SKM-1 (cell line): ENCODE data around the gene CALML4.
"Not testable (repeated sequence)": the region's sequence is repeated elsewhere in the genome, so short reads cannot be mapped to it uniquely, and the experiment has no call there.

ENCODE experiments used
- DNase-seq: peaks from one replicate; lab custom pipeline; 2025; ENCODE audit not compliant: unreplicated experiment; lab: John Stamatoyannopoulos, UW

Gene CALML4, protein sequence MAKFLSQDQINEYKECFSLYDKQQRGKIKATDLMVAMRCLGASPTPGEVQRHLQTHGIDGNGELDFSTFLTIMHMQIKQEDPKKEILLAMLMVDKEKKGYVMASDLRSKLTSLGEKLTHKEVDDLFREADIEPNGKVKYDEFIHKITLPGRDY

DNA sequence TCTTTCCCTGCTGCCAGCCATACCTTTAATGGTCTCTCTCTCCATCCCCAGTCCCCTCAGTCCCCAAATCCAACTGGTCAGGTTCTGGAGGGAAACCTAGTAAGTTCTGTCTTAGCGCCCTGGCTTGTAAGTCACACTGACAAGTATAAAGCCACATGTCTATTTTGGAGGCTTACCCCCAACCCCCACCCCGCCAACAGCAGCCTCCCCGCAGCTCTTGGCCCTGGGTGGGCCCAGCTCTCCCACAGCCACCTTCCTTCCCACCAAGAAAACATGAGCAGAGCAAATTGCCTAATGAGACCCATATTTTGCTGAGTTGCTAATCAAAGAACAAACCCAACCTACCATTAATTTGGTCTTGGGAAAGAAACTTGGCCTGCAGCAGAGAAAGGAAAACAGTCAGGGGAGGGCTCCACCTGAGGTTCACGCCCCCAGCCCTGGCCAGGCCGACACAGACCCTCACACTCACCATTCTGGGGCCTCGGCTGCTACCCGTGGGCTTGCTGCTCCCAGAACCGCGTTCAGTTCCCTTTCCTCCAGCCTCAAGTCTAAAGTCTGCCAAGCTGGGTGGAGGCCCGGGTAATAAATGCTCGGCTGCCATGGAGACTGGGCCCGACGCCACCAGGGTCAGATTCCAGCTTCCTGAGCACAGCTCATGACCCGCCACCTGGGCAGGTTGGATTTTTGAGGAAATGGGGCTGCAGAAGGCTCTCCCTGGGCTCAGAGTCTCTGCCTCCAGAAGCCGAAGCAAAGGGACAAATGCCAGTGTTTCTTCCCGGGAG is at the start of gene CALML4:
CALML4 (minus strand) TSS at position 557 of the 782 bp plus-strand sequence; CDS start at position 472, 85 bp downstream.
- no peak for DNase-seq

- DNase-seq, result peak; percentile 71
Observed at GRCh38 chr15:68252925-68253534, 47.9 kb upstream of the CALML4 start.

DNA sequence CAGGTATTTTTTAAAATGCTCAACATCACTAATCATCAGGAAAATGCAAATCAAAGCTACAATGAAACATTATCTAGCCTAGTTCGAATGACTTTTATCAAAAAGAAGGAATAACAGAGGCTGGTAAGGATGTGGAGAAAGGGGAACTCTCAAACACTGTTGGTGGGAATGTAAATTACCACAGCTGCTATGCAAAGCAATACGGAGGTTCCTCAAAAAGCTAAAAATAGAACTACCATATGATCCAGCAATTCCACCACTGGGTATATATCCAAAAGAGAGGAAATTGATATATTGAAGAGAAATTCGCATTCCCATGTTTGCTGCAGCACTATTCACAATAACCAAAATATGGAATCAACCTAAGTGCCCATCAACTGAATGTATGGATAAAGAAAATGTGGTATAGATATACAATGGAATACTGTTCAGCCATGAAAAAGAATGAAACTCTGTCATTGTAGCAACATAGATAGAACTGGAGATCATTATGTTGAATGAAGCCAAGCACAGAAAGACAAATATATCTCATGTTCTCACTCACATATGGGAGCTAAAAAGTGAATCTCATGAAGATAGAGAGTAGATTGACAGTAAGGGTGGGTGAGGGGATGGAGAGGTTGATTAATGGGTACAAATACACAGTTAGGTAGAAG is 44.1 kb upstream of the CALML4 start:
- peak; percentile 60 for DNase-seq

DNA sequence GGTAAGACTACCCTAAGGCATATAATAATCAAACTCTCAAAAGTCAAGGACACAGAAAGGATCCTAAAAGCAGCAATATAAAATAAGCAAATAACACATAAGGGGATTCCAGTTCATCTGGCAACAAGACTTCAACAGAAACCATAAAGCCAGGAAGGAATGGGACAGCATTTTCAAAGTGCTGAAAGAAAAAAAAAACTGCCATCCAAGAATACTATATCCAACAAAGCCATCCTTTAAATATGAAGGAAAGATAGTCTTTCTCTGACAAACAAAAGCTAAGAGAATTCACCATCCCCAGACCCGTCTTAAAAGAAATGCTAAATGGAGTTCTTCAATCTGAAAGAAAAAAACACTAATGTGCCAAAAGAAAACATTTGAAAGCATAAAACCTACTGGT is 39.1 kb upstream of the CALML4 start:
- no peak for DNase-seq

- no peak for DNase-seq
Observed at GRCh38 chr15:68241088-68241935, 36.2 kb upstream of the CALML4 start.

GRCh38 chr15:68239025-68239424 is 33.9 kb upstream of the CALML4 start:
- no peak for DNase-seq

DNA sequence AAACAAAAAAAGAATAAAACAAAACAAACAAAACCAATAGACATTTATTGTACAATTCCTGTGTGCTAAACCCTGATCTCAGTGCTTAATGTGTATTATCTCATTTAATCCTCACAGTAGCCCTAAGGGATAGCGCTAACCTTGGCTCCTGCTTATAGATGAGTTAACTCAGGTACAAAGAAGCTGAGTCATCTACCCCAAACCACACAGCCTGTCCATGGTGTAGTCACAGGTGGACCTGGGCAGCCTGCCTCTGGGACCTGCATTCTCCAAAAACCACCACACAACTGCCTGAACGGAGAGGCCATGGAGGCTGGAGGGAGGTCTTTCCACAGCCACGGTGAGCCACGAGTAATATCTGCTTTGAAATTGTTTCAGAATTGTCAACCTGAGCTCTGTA is 29.9 kb upstream of the CALML4 start:
- DNase-seq, result no peak

- not testable (repeated sequence) for DNase-seq
Observed at GRCh38 chr15:68234520-68234919, 29.4 kb upstream of the CALML4 start.

DNA sequence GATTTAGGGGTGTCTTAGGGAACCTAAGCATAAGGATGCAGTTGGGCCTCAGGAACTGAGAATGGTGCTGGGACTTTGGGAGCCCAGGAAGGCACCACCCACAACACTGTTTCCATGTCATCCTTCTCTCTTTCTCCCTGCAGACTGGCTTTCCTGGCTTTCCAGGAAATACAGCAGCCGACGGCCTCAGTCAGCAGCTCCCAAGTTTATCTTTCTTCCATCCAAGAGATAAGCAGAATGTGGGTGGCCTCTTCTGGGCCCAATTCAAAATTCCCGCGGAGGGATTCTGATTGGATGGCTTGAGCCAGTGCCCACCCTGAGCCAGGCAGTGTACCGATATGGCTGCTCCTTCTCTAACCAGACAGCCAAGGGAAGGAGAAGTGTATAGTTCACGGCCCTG is 28.9 kb upstream of the CALML4 start:
- DNase-seq, result no peak

GRCh38 chr15:68232937-68233336 is 27.8 kb upstream of the CALML4 start:
- DNase-seq, result peak; percentile 61

DNA sequence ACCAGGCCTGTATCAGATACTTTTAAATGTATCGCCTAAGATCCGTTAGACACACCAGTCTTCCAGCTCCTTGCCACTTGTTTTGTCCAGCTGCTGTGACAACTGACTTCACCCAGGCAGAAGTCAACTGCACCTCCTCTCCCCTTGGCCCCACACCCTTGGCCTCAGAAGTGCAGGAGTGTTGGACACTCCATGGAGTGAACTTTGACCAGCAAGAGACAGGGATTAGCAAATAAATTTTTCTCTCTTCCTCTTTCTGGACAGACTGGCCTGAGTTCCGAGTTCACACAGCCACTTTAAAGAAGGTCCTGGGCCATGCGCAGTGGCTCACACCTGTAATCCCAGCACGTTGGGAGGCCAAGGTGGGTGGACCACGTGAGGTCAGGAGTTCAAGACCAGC is 27.3 kb upstream of the CALML4 start:
- DNase-seq, result peak; percentile 15

- DNase-seq, result no peak
Observed at GRCh38 chr15:68231102-68231818, 26.1 kb upstream of the CALML4 start.

- DNase-seq, result no peak
Observed at GRCh38 chr15:68230157-68231100, 25.3 kb upstream of the CALML4 start.

GRCh38 chr15:68229386-68230156 is 24.4 kb upstream of the CALML4 start, which contains the start of gene CLN6:
Gene CLN6 (minus strand): TSS chr15:68229728. CDS start chr15:68229584, 144 bp downstream.
- DNase-seq, result peak; percentile 73

DNA sequence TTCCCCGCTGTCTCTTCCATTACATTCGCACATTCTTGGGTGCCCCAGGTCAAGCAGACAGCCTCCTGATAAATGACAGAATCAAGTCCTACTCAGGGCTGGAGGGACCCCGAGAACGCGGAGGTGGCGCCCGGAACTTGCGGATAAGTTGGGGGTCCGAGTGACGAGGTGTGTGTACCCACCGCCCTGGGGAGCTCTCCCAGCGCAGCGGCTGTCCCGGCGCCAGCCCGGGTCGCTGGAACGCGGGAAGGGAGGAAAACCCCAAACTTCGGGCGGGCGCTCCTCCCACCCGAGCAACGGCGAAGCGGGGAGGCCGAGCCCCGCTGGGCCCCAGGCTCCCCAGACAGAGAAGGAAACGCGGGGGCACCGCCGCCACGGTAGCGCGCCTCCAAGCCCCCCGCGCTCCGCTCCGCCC is 23.8 kb upstream of the CALML4 start:
- DNase-seq, result no peak

GRCh38 chr15:68228143-68228970 is 23.2 kb upstream of the CALML4 start:
- peak; percentile 34 for DNase-seq

DNA sequence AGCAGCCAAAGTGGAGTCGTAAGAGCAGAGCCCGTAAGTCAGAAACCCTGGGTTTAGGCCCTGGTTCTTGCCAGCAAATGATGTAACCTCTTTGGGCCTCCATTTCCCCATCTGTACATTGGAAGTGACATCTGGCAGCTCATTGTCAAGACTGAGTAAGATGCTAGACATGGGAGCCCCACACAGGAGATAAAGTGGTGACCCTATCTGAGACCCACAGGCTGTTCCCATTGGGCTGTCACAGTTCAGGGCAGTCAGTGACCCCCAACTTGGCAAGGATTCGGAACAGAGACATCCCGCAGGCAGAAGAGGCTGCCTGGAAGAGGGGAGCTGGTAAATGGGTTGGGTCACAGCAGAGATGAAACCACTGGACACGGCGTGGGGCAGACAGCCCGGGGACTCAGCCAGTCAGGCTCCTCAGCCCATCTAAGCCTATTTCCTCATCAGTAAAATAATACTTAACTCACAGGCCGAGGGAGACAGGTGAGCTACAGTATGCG is 22.6 kb upstream of the CALML4 start:
- no peak for DNase-seq
